HEK293 (cell line): ENCODE data around the gene PRTN3.

Experiments
- CTCF ChIA-PET: fragments of 350-600 bp; formaldehyde crosslinking; extraction: SDS; loops from one replicate; lab custom pipeline; 2021; ENCODE audit warnings: antibody characterized with exemption; lab: Yijun Ruan, JAX
- POLR2A ChIA-PET: fragments of 300-600 bp; formaldehyde crosslinking; extraction: SDS; loops from one replicate; lab custom pipeline; 2020; ENCODE audit warnings: antibody characterized with exemption, inconsistent platforms; lab: Yijun Ruan, JAX
- H3K27ac ChIP-seq: fragments of 200-500 bp; sonication (Bioruptor generic); 2 replicates; pipeline ENCODE4 v1.5.1; 2014; ENCODE audit warnings: low read depth, low read length, control low read depth, inconsistent platforms; ENCODE audit errors: extremely low read depth
- H3K36me3 ChIP-seq, 2 experiments: fragments of 200-500 bp in 1 of 2; sonication (Bioruptor generic) in 1 of 2; 1 replicate in 1 of 2; 2 replicates in 1 of 2; pipeline ENCODE4 v1.5.1; 2014 to 2017; ENCODE audit warnings: inconsistent platforms in 2 of 2, low read length in 2 of 2; ENCODE audit not compliant: control insufficient read depth in 2 of 2, insufficient read depth in 1 of 2
- H3K4me1 ChIP-seq: fragments of 200-500 bp; sonication (Bioruptor generic); 2 replicates; pipeline ENCODE4 v1.5.1; 2014; ENCODE audit warnings: mild to moderate bottlenecking, low read length, inconsistent platforms; ENCODE audit not compliant: control insufficient read depth, insufficient read depth
- H3K4me3 ChIP-seq: 2 replicates; pipeline ENCODE4 v1.5.1; 2011; ENCODE audit warnings: low read depth, mild to moderate bottlenecking, control low read depth, low read length, moderate library complexity
- H3K9me3 ChIP-seq: fragments of 200-500 bp; sonication (Bioruptor generic); 2 replicates; pipeline ENCODE4 v1.5.1; 2014; ENCODE audit warnings: low read depth, low read length, inconsistent platforms; ENCODE audit not compliant: control insufficient read depth, insufficient read depth
- ZFP37 ChIP-seq: fragments of 450-650 bp; formaldehyde crosslinking; IDR thresholded peaks from 2 replicates; pipeline ENCODE4 v1.5.1; 2016; ENCODE audit warnings: missing biosample characterization, missing genetic modification characterization
- ZNF112 ChIP-seq: fragments of 450-650 bp; formaldehyde crosslinking; IDR thresholded peaks from 2 replicates; pipeline ENCODE4 v1.5.0; 2017; ENCODE audit warnings: missing biosample characterization, missing genetic modification characterization
- ZNF138 ChIP-seq: fragments of 450-650 bp; formaldehyde crosslinking; IDR thresholded peaks from 2 replicates; pipeline ENCODE4 v1.5.1; 2016; ENCODE audit warnings: missing biosample characterization, missing genetic modification characterization, borderline replicate concordance
- ZNF146 ChIP-seq: fragments of 450-650 bp; formaldehyde crosslinking; IDR thresholded peaks from 2 replicates; pipeline ENCODE4 v1.5.1; 2016; ENCODE audit warnings: missing biosample characterization, missing genetic modification characterization
- ZNF155 ChIP-seq: fragments of 450-650 bp; formaldehyde crosslinking; IDR thresholded peaks from 2 replicates; pipeline ENCODE4 v1.5.1; 2016; ENCODE audit warnings: missing biosample characterization, missing genetic modification characterization
- ZNF202 ChIP-seq: fragments of 450-650 bp; formaldehyde crosslinking; IDR thresholded peaks from 2 replicates; pipeline ENCODE4 v1.5.1; 2016; ENCODE audit warnings: missing biosample characterization, missing genetic modification characterization, borderline replicate concordance
- ZNF214 ChIP-seq: fragments of 450-650 bp; formaldehyde crosslinking; IDR thresholded peaks from 2 replicates; pipeline ENCODE4 v1.5.1; 2017; ENCODE audit warnings: missing biosample characterization, mild to moderate bottlenecking, missing genetic modification characterization, borderline replicate concordance
- ZNF266 ChIP-seq: fragments of 450-650 bp; formaldehyde crosslinking; IDR thresholded peaks from 2 replicates; pipeline ENCODE4 v1.5.1; 2016; ENCODE audit warnings: missing biosample characterization, missing genetic modification characterization, low read depth
- ZNF335 ChIP-seq: fragments of 450-650 bp; formaldehyde crosslinking; conservative IDR thresholded peaks from 2 replicates; pipeline ENCODE4 v1.5.1; 2016; ENCODE audit warnings: missing biosample characterization, missing genetic modification characterization
- ZNF433 ChIP-seq: fragments of 450-650 bp; formaldehyde crosslinking; IDR thresholded peaks from 2 replicates; pipeline ENCODE4 v1.5.1; 2016; ENCODE audit warnings: missing biosample characterization, missing genetic modification characterization, low read depth
- ZNF548 ChIP-seq: fragments of 450-650 bp; formaldehyde crosslinking; IDR thresholded peaks from 2 replicates; pipeline ENCODE4 v1.5.1; 2016; ENCODE audit warnings: missing biosample characterization, missing genetic modification characterization
- ZNF600 ChIP-seq: fragments of 450-650 bp; formaldehyde crosslinking; IDR thresholded peaks from 2 replicates; pipeline ENCODE4 v1.5.1; 2016; ENCODE audit warnings: missing biosample characterization, missing genetic modification characterization
- ZNF664 ChIP-seq: fragments of 450-650 bp; formaldehyde crosslinking; IDR thresholded peaks from 2 replicates; pipeline ENCODE4 v1.5.1; 2016; ENCODE audit warnings: missing biosample characterization, missing genetic modification characterization
- ZNF785 ChIP-seq: fragments of 450-650 bp; formaldehyde crosslinking; IDR thresholded peaks from 2 replicates; pipeline ENCODE4 v1.5.1; 2016; ENCODE audit warnings: missing biosample characterization, missing genetic modification characterization
- ZNF843 ChIP-seq: fragments of 450-650 bp; formaldehyde crosslinking; IDR thresholded peaks from 2 replicates; pipeline ENCODE4 v1.5.1; 2016; ENCODE audit warnings: missing biosample characterization, missing genetic modification characterization
- ZSCAN23 ChIP-seq: fragments of 450-650 bp; formaldehyde crosslinking; IDR thresholded peaks from 2 replicates; pipeline ENCODE4 v1.5.1; 2016; ENCODE audit warnings: missing biosample characterization, missing genetic modification characterization
- TF ChIP-seq, protein P1 (sequence below): fragments of 450-650 bp; formaldehyde crosslinking; IDR thresholded peaks from 2 replicates; pipeline ENCODE4 v1.5.1; 2017; ENCODE audit warnings: missing biosample characterization, missing genetic modification characterization
- TF ChIP-seq, protein P2 (sequence below): fragments of 450-650 bp; formaldehyde crosslinking; conservative IDR thresholded peaks from 2 replicates; pipeline ENCODE4 v1.5.1; 2016; ENCODE audit warnings: low read depth, missing biosample characterization, missing genetic modification characterization
- TF ChIP-seq, protein P3 (sequence below): fragments of 450-650 bp; formaldehyde crosslinking; IDR thresholded peaks from 2 replicates; pipeline ENCODE4 v1.5.1; 2016; ENCODE audit warnings: missing biosample characterization, missing genetic modification characterization
- TF ChIP-seq, protein P4 (sequence below): fragments of 450-650 bp; formaldehyde crosslinking; IDR thresholded peaks from 2 replicates; pipeline ENCODE4 v1.5.1; 2016; ENCODE audit warnings: missing biosample characterization, missing genetic modification characterization

The PRTN3 gene

DNA sequence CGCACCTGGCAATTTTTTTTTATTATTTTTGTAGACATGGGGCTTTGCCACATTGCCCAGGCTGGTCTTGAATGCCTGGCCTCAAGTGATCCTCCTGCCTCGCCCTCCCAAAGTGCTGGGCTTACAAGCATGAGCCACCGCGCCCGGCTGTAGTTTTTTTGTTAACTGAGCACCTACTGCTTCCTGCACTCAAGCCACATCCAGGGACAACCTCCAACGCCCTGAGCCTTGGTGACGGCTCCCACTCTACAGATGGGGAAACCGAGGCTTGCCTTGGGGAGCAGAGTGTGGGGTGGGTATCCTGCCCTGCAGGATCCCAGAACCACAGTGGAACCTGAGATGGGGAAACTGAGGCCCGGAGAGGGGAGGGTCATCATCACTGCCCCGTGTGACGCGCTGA, 14.3 kb downstream of the PRTN3 start:
- Histone ChIP-seq H3K9me3 (no peaks in the 10 kb centered on the region), H3K4me3 (no peak overlapping the region), H3K36me3 (no peaks in the 10 kb centered on the region), H3K4me1 (no peaks in the 10 kb centered on the region), H3K27ac (no peak overlapping the region)
- POLR2A ChIA-PET = no interaction called here
- CTCF ChIA-PET = interaction anchor here (2.6 kb wide), 1 partner anchor 68 kb away, joined by 7 read pairs; no protein-coding TSS in a partner anchor
- peak; percentile 80 for TF ChIP-seq ZNF664 (tag by site-specific recombination)
- TF ChIP-seq, protein P1, sequence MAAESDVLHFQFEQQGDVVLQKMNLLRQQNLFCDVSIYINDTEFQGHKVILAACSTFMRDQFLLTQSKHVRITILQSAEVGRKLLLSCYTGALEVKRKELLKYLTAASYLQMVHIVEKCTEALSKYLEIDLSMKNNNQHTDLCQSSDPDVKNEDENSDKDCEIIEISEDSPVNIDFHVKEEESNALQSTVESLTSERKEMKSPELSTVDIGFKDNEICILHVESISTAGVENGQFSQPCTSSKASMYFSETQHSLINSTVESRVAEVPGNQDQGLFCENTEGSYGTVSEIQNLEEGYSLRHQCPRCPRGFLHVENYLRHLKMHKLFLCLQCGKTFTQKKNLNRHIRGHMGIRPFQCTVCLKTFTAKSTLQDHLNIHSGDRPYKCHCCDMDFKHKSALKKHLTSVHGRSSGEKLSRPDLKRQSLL (tag by site-specific recombination) = no peak

GRCh38 chr19:855566-856120, 14.8 kb downstream of the PRTN3 start:
- ChIA-PET POLR2A (no interaction called here), CTCF (interaction anchor here (0.6 to 2.6 kb wide), 5 partner anchors 36 to 481 kb away, joined by 3 to 7 read pairs (median 3); no protein-coding TSS in a partner anchor)
- Histone ChIP-seq H3K36me3 (no peaks in the 10 kb centered on the region), H3K27ac (no peak overlapping the region), H3K4me1 (no peaks in the 10 kb centered on the region), H3K9me3 (no peaks in the 10 kb centered on the region), H3K4me3 (no peak overlapping the region)
- TF ChIP-seq, protein P2, sequence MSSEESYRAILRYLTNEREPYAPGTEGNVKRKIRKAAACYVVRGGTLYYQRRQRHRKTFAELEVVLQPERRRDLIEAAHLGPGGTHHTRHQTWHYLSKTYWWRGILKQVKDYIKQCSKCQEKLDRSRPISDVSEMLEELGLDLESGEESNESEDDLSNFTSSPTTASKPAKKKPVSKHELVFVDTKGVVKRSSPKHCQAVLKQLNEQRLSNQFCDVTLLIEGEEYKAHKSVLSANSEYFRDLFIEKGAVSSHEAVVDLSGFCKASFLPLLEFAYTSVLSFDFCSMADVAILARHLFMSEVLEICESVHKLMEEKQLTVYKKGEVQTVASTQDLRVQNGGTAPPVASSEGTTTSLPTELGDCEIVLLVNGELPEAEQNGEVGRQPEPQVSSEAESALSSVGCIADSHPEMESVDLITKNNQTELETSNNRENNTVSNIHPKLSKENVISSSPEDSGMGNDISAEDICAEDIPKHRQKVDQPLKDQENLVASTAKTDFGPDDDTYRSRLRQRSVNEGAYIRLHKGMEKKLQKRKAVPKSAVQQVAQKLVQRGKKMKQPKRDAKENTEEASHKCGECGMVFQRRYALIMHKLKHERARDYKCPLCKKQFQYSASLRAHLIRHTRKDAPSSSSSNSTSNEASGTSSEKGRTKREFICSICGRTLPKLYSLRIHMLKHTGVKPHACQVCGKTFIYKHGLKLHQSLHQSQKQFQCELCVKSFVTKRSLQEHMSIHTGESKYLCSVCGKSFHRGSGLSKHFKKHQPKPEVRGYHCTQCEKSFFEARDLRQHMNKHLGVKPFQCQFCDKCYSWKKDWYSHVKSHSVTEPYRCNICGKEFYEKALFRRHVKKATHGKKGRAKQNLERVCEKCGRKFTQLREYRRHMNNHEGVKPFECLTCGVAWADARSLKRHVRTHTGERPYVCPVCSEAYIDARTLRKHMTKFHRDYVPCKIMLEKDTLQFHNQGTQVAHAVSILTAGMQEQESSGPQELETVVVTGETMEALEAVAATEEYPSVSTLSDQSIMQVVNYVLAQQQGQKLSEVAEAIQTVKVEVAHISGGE (tag by site-specific recombination) = no peak
- TF ChIP-seq, protein P3, sequence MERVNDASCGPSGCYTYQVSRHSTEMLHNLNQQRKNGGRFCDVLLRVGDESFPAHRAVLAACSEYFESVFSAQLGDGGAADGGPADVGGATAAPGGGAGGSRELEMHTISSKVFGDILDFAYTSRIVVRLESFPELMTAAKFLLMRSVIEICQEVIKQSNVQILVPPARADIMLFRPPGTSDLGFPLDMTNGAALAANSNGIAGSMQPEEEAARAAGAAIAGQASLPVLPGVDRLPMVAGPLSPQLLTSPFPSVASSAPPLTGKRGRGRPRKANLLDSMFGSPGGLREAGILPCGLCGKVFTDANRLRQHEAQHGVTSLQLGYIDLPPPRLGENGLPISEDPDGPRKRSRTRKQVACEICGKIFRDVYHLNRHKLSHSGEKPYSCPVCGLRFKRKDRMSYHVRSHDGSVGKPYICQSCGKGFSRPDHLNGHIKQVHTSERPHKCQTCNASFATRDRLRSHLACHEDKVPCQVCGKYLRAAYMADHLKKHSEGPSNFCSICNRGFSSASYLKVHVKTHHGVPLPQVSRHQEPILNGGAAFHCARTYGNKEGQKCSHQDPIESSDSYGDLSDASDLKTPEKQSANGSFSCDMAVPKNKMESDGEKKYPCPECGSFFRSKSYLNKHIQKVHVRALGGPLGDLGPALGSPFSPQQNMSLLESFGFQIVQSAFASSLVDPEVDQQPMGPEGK = no peak
- TF ChIP-seq ZFP37 (tag by site-specific recombination) = no peak
- no peak for TF ChIP-seq ZNF548 (tag by site-specific recombination)
- TF ChIP-seq ZNF600 (tag by site-specific recombination) = no peak
- no peak for TF ChIP-seq ZNF202
- no peak for TF ChIP-seq ZNF785 (tag by site-specific recombination)
- no peak for TF ChIP-seq ZNF214

- H3K36me3 ChIP-seq = no peaks in the 10 kb centered on the region
- H3K27ac ChIP-seq = no peak overlapping the region
- ChIA-PET CTCF (interaction anchor here (0.6 to 3.0 kb wide), 7 partner anchors 39 to 408 kb away, joined by 3 to 21 read pairs (median 4); no protein-coding TSS in a partner anchor), POLR2A (interaction anchor here (0.5 to 0.6 kb wide), 2 partner anchors 20 to 109 kb away, joined by 3 read pairs; no protein-coding TSS in a partner anchor)
- no peaks in the 10 kb centered on the region for H3K4me1 ChIP-seq
- no peaks in the 10 kb centered on the region for H3K9me3 ChIP-seq
- no peak overlapping the region for H3K4me3 ChIP-seq
- TF ChIP-seq, protein P4, sequence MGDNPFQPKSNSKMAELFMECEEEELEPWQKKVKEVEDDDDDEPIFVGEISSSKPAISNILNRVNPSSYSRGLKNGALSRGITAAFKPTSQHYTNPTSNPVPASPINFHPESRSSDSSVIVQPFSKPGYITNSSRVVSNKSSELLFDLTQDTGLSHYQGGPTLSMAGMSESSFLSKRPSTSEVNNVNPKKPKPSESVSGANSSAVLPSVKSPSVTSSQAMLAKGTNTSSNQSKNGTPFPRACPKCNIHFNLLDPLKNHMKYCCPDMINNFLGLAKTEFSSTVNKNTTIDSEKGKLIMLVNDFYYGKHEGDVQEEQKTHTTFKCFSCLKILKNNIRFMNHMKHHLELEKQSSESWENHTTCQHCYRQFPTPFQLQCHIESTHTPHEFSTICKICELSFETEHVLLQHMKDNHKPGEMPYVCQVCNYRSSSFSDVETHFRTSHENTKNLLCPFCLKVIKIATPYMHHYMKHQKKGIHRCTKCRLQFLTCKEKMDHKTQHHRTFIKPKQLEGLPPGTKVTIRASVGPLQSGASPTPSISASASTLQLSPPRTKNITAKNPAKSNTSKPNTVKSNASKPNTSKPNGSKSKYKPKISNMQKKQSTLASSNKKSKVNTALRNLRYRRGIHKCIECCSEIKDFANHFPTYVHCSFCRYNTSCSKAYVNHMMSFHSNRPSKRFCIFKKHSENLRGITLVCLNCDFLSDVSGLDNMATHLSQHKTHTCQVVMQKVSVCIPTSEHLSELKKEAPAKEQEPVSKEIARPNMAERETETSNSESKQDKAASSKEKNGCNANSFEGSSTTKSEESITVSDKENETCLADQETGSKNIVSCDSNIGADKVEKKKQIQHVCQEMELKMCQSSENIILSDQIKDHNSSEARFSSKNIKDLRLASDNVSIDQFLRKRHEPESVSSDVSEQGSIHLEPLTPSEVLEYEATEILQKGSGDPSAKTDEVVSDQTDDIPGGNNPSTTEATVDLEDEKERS (tag by site-specific recombination) = no peak
- TF ChIP-seq ZSCAN23 (tag by site-specific recombination) (no peak), ZNF112 (no peak), ZNF335 (tag by site-specific recombination) (no peak), ZNF146 (tag by site-specific recombination) (no peak), ZNF433 (tag by site-specific recombination) (no peak), ZNF138 (tag by site-specific recombination) (no peak), ZNF843 (no peak), ZNF155 (tag by site-specific recombination) (no peak), ZNF266 (tag by site-specific recombination) (no peak)
- TF ChIP-seq, all 188 proteins: peak for 0
Measured at GRCh38 chr19:858284-858683, 17.5 kb downstream of the PRTN3 start.
